Liver (tissue), 9 donors: ENCODE measurements around the gene BPIFB3. TPM values are rescaled to one million over a fixed set of nuclear protein-coding genes. Genes with fewer than 3 reads are reported as not detected.

ENCODE experiments used
- DNase-seq: peaks from one replicate; pipeline ENCODE4 v3.0.0-alpha.2; 2017; ENCODE audit warnings: low spot score
- H3K27ac ChIP-seq, 2 donors: one replicate each; pipeline ENCODE4 v1.7.0; 2013; ENCODE audit warnings: inconsistent platforms in 2 of 2, low read length in 2 of 2, control low read depth in 1 of 2, low read depth in 1 of 2, mild to moderate bottlenecking in 1 of 2
- H3K27me3 ChIP-seq, 4 donors: one replicate each; pipeline versions ENCODE4 v1.6.1 to v1.7.0; 2013; ENCODE audit warnings: low read length in 3 of 4, inconsistent platforms in 1 of 4, mild to moderate bottlenecking in 1 of 4, moderate library complexity in 1 of 4; ENCODE audit not compliant: control insufficient read depth in 4 of 4, insufficient read depth in 4 of 4
- H3K36me3 ChIP-seq, 4 donors: one replicate each; pipeline versions ENCODE4 v1.6.1 to v1.7.0; 2013; ENCODE audit warnings: low read length in 3 of 4, mild to moderate bottlenecking in 3 of 4, low read depth in 1 of 4, moderate library complexity in 1 of 4; ENCODE audit not compliant: control insufficient read depth in 4 of 4, insufficient read depth in 3 of 4
- H3K4me1 ChIP-seq, 4 donors: one replicate each; pipeline versions ENCODE4 v1.6.1 to v1.7.0; 2013; ENCODE audit warnings: low read length in 3 of 4, mild to moderate bottlenecking in 3 of 4, moderate library complexity in 1 of 4; ENCODE audit not compliant: control insufficient read depth in 4 of 4, insufficient read depth in 4 of 4
- H3K4me3 ChIP-seq, 3 donors: one replicate each; pipeline versions ENCODE4 v1.6.1 to v1.7.0; 2013; ENCODE audit warnings: low read length in 3 of 3, control low read depth in 1 of 3, low read depth in 1 of 3, mild to moderate bottlenecking in 1 of 3
- H3K9ac ChIP-seq, 2 donors: one replicate each; pipeline ENCODE4 v1.7.0; 2013; ENCODE audit warnings: low read length in 2 of 2, mild to moderate bottlenecking in 2 of 2, moderate library complexity in 2 of 2, control low read depth in 1 of 2, low read depth in 1 of 2
- H3K9me3 ChIP-seq, 4 donors: one replicate each; pipeline versions ENCODE4 v1.6.1 to v1.7.0; 2013; ENCODE audit warnings: low read length in 3 of 4; ENCODE audit not compliant: control insufficient read depth in 4 of 4
- EGR1 ChIP-seq, 2 donors: IDR thresholded peaks; 2 replicates each; pipeline ENCODE4 v1.6.1; 2016 to 2018; ENCODE audit warnings: antibody characterized with exemption in 2 of 2, low read depth in 2 of 2
- FOXA1 ChIP-seq: IDR thresholded peaks from 2 replicates; pipeline ENCODE4 v1.6.1; 2016; ENCODE audit warnings: antibody characterized with exemption
- FOXA2 ChIP-seq: IDR thresholded peaks from 2 replicates; pipeline ENCODE4 v1.6.1; 2016; ENCODE audit warnings: antibody characterized with exemption
- GABPA ChIP-seq, 2 donors: IDR thresholded peaks in 1 of 2; conservative IDR thresholded peaks in 1 of 2; 2 replicates each; pipeline ENCODE4 v1.6.1; 2016; ENCODE audit warnings: antibody characterized with exemption in 2 of 2, mild to moderate bottlenecking in 1 of 2, moderate library complexity in 1 of 2
- HNF4A ChIP-seq, 2 donors: conservative IDR thresholded peaks; 2 replicates each; pipeline ENCODE4 v1.6.1; 2016; ENCODE audit warnings: antibody characterized with exemption in 2 of 2, mild to moderate bottlenecking in 2 of 2
- HNF4G ChIP-seq: IDR thresholded peaks from 2 replicates; pipeline ENCODE4 v1.6.1; 2016; ENCODE audit warnings: antibody characterized with exemption
- JUND ChIP-seq, 2 donors: IDR thresholded peaks; 2 replicates each; pipeline ENCODE4 v1.6.1; 2016; ENCODE audit warnings: antibody characterized with exemption in 2 of 2
- NR2F2 ChIP-seq: IDR thresholded peaks from 2 replicates; pipeline ENCODE4 v1.6.1; 2016; ENCODE audit warnings: antibody characterized with exemption
- RAD21 ChIP-seq, 2 donors: IDR thresholded peaks; 2 replicates each; pipeline ENCODE4 v1.6.1; 2016; ENCODE audit warnings: antibody characterized with exemption in 2 of 2, mild to moderate bottlenecking in 2 of 2
- RXRA ChIP-seq, 2 donors: IDR thresholded peaks; 2 replicates each; pipeline ENCODE4 v1.6.1; 2017 to 2018; ENCODE audit warnings: antibody characterized with exemption in 2 of 2, mild to moderate bottlenecking in 1 of 2
- TAF1 ChIP-seq: conservative IDR thresholded peaks from 2 replicates; pipeline ENCODE4 v1.6.1; 2016; ENCODE audit warnings: antibody characterized with exemption, mild to moderate bottlenecking
- YY1 ChIP-seq: IDR thresholded peaks from 2 replicates; pipeline ENCODE4 v1.6.1; 2016; ENCODE audit warnings: antibody characterized with exemption, mild to moderate bottlenecking
- WGBS: extraction: QIAGEN DNeasy Blood & Tissue Kit; methylation state at CpG from one replicate; pipeline ENCODE4 v1.1.7; 2013; 5-methylcytosine and 5-hydroxymethylcytosine counted together
- polyA plus RNA-seq, 2 donors: library from polyadenylated mRNA; stranded (reverse) in 1 of 2; unstranded in 1 of 2; fragments of 200-250 nt in 1 of 2; fragments of >200 nt in 1 of 2; fragmentation: Nextera tagmentation in 1 of 2; extraction: Ambion mirVana in 1 of 2; gene quantifications; one replicate each; pipeline versions ENCODE4 v1.2.1 to v1.2.3, GENCODE V29; 2013 to 2015
- total RNA-seq, 2 donors: library from RNA; depleted of rRNA; stranded (reverse); fragments of >200 nt; gene quantifications; one replicate each; pipeline ENCODE4 v1.2.3, GENCODE V29; 2014
- TF ChIP-seq, protein P1 (sequence below): IDR thresholded peaks from 2 replicates; pipeline ENCODE4 v1.6.1; 2016; ENCODE audit warnings: antibody characterized with exemption, mild to moderate bottlenecking
- TF ChIP-seq, protein P2 (sequence below): IDR thresholded peaks from 2 replicates; pipeline ENCODE4 v1.6.1; 2016; ENCODE audit warnings: antibody characterized with exemption
- TF ChIP-seq, protein P3 (sequence below): IDR thresholded peaks from 2 replicates; pipeline ENCODE4 v1.6.1; 2016; ENCODE audit warnings: antibody characterized with exemption
- TF ChIP-seq, protein P4 (sequence below): IDR thresholded peaks from 2 replicates; pipeline ENCODE4 v1.6.1; 2016; ENCODE audit warnings: antibody characterized with exemption
- TF ChIP-seq, protein P5 (sequence below): fragments of 150-350 bp; IDR thresholded peaks from 2 replicates; pipeline ENCODE4 v1.5.1; 2017; ENCODE audit warnings: improper control_type of control experiment, low read depth, low read length; ENCODE audit not compliant: missing input control
- donor health status: healthy.
- donor health status: healthy.
- donor health status: healthy.
- donor health status: healthy.
- donor health status: healthy.

The BPIFB3 gene
- total and polyA plus RNA-seq, 4 donors, result not detected

DNA sequence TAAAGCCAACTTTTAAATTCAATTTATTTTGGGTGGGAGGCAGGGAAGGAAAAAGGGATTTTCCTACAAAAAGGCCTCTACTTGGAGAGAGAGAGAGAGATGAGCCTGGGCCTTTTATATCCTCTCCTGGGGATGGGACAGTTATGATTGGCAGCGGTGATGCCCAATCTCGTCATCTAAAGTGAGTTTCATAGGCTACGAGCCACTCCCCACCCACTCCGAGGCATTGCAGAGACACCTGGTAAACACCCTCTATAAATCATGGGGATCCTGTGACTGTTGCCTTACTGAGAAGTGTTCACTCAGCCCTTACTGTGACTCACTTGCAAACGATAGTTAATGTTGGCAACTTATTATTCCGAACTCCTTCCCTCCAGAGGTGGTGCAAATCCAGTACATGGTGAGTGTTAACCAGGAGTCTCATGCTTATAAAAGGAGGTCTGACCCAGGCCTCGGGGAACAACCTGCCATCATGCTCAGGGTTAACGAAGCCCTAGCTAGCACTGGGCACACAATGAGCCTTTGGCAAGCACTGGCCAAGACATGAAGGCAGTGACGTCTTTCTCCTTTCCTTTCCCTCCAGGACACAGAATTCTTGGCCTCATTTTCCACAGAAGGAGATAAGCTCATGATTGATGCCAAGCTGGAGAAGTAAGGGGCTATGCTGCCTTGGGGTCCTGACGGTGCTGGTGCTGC is 46.3 kb downstream of the BPIFB3 start:
- Histone ChIP-seq H3K36me3 (no peaks in the 10 kb centered on the region), H3K27ac (no peak overlapping the region), H3K9ac (no peak overlapping the region), H3K4me1 (no peaks in the 10 kb centered on the region), H3K9me3 (no peaks in the 10 kb centered on the region), H3K4me3 (no peak overlapping the region), H3K27me3 (no peaks in the 10 kb centered on the region)
- DNase-seq, result no peak
- 77% methylated on average over 10 of the region's 10 CpGs for WGBS
- no peak for TF ChIP-seq JUND (IDR thresholded peaks at IDR 0.05)
- TF ChIP-seq FOXA1, result no peak
- TF ChIP-seq YY1, result no peak
- TF ChIP-seq, protein P1, sequence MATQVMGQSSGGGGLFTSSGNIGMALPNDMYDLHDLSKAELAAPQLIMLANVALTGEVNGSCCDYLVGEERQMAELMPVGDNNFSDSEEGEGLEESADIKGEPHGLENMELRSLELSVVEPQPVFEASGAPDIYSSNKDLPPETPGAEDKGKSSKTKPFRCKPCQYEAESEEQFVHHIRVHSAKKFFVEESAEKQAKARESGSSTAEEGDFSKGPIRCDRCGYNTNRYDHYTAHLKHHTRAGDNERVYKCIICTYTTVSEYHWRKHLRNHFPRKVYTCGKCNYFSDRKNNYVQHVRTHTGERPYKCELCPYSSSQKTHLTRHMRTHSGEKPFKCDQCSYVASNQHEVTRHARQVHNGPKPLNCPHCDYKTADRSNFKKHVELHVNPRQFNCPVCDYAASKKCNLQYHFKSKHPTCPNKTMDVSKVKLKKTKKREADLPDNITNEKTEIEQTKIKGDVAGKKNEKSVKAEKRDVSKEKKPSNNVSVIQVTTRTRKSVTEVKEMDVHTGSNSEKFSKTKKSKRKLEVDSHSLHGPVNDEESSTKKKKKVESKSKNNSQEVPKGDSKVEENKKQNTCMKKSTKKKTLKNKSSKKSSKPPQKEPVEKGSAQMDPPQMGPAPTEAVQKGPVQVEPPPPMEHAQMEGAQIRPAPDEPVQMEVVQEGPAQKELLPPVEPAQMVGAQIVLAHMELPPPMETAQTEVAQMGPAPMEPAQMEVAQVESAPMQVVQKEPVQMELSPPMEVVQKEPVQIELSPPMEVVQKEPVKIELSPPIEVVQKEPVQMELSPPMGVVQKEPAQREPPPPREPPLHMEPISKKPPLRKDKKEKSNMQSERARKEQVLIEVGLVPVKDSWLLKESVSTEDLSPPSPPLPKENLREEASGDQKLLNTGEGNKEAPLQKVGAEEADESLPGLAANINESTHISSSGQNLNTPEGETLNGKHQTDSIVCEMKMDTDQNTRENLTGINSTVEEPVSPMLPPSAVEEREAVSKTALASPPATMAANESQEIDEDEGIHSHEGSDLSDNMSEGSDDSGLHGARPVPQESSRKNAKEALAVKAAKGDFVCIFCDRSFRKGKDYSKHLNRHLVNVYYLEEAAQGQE, result no peak
- TF ChIP-seq HNF4G, result no peak
- TF ChIP-seq, protein P2, sequence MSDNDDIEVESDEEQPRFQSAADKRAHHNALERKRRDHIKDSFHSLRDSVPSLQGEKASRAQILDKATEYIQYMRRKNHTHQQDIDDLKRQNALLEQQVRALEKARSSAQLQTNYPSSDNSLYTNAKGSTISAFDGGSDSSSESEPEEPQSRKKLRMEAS, result no peak
- TF ChIP-seq, protein P3, sequence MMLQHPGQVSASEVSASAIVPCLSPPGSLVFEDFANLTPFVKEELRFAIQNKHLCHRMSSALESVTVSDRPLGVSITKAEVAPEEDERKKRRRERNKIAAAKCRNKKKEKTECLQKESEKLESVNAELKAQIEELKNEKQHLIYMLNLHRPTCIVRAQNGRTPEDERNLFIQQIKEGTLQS, result no peak
- TF ChIP-seq HNF4A (conservative IDR thresholded peaks at IDR 0.05), result no peak
- TF ChIP-seq, protein P4, sequence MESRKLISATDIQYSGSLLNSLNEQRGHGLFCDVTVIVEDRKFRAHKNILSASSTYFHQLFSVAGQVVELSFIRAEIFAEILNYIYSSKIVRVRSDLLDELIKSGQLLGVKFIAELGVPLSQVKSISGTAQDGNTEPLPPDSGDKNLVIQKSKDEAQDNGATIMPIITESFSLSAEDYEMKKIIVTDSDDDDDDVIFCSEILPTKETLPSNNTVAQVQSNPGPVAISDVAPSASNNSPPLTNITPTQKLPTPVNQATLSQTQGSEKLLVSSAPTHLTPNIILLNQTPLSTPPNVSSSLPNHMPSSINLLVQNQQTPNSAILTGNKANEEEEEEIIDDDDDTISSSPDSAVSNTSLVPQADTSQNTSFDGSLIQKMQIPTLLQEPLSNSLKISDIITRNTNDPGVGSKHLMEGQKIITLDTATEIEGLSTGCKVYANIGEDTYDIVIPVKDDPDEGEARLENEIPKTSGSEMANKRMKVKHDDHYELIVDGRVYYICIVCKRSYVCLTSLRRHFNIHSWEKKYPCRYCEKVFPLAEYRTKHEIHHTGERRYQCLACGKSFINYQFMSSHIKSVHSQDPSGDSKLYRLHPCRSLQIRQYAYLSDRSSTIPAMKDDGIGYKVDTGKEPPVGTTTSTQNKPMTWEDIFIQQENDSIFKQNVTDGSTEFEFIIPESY, result no peak
- TF ChIP-seq RXRA (IDR thresholded peaks at IDR 0.05), result no peak
- TF ChIP-seq RAD21 (IDR thresholded peaks at IDR 0.05), result no peak
- TF ChIP-seq NR2F2, result no peak
- TF ChIP-seq FOXA2, result no peak
- no peak for TF ChIP-seq EGR1 (IDR thresholded peaks at IDR 0.05; ENCODE audit: low read depth in 2 of 2)
- TF ChIP-seq, protein P5, sequence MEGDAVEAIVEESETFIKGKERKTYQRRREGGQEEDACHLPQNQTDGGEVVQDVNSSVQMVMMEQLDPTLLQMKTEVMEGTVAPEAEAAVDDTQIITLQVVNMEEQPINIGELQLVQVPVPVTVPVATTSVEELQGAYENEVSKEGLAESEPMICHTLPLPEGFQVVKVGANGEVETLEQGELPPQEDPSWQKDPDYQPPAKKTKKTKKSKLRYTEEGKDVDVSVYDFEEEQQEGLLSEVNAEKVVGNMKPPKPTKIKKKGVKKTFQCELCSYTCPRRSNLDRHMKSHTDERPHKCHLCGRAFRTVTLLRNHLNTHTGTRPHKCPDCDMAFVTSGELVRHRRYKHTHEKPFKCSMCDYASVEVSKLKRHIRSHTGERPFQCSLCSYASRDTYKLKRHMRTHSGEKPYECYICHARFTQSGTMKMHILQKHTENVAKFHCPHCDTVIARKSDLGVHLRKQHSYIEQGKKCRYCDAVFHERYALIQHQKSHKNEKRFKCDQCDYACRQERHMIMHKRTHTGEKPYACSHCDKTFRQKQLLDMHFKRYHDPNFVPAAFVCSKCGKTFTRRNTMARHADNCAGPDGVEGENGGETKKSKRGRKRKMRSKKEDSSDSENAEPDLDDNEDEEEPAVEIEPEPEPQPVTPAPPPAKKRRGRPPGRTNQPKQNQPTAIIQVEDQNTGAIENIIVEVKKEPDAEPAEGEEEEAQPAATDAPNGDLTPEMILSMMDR, result no peak
- TF ChIP-seq GABPA (IDR thresholded peaks at IDR 0.05 in 1 of 2, conservative IDR thresholded peaks at IDR 0.05 in 1 of 2), result no peak
- no peak for TF ChIP-seq TAF1
